ENCODE measurements around the gene SDS.

DNA sequence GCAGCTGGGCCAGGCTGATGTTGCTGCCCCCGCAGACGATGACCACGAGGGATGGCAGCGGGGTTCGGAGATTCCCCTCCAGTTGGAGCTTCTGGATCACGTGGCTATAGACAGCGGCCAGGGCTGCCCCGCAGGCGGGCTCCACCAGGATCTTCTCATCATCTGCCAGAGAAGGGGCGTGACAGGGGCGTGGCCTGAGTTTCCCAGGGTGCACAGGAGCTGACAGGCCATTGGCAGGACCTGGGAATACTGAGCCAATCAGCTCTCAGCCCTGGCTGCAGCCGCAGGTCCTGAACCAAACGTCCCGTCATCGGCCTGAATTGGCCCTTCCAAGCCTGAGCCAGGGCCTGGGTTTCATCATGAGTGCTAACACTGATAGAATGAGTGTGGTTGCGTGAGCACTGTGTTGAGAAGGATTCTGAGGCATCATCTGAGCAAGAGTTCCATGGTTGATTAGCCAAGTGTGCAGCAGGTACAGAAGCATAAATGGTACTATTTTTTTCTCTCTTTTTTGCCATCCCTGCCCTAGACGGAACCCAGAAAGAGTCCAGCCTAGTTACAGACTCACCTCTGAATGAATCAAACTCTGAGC is 10.6 kb downstream of the SDS start:
- TF ChIP-seq, protein P1, sequence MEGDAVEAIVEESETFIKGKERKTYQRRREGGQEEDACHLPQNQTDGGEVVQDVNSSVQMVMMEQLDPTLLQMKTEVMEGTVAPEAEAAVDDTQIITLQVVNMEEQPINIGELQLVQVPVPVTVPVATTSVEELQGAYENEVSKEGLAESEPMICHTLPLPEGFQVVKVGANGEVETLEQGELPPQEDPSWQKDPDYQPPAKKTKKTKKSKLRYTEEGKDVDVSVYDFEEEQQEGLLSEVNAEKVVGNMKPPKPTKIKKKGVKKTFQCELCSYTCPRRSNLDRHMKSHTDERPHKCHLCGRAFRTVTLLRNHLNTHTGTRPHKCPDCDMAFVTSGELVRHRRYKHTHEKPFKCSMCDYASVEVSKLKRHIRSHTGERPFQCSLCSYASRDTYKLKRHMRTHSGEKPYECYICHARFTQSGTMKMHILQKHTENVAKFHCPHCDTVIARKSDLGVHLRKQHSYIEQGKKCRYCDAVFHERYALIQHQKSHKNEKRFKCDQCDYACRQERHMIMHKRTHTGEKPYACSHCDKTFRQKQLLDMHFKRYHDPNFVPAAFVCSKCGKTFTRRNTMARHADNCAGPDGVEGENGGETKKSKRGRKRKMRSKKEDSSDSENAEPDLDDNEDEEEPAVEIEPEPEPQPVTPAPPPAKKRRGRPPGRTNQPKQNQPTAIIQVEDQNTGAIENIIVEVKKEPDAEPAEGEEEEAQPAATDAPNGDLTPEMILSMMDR (IDR thresholded peaks at IDR 0.05): no peak
- TF ChIP-seq POLR2A (IDR thresholded peaks at IDR 0.05): no peak
